Esophagus muscularis mucosa (tissue), 3 donors: Measurements from ENCODE around the gene ADGRB2.

Source experiments
- CTCF ChIP-seq, 3 experiments: fragments of 200-600 bp in 2 of 3; fragments of 450-650 bp in 1 of 3; sonication (generic) in 2 of 3; IDR thresholded peaks; one replicate each; pipeline ENCODE4 v1.5.1; 2017 to 2019; ENCODE audit warnings: antibody characterized with exemption in 3 of 3, mild to moderate bottlenecking in 2 of 3, moderate library complexity in 1 of 3
- POLR2A ChIP-seq: fragments of 450-650 bp; IDR thresholded peaks from one replicate; pipeline ENCODE4 v1.6.1; 2017; ENCODE audit warnings: antibody characterized with exemption, moderate library complexity, mild to moderate bottlenecking, low read depth
- POLR2AphosphoS5 ChIP-seq, 2 donors: sonication (generic); formaldehyde crosslinking; IDR thresholded peaks; one replicate each; pipeline ENCODE4 v1.6.1; 2017; ENCODE audit warnings: antibody characterized with exemption in 2 of 2

DNA sequence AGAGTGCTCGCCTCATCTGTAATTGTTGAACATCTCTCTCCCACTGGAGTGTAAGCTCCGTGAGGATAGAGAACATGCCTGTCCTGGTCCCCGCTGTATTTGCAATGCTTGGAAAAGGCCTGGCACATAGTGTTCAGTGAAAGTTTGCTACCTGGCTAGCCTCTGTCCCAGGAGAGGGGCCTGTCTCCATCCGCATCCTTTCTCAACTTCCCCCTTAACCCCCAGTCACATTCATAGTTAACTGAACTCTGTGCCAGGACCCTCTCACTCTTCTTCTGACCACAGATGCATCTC lies 36.5 kb upstream of the ADGRB2 start:
- no peak for TF ChIP-seq CTCF (IDR thresholded peaks at IDR 0.05)
- no peak for TF ChIP-seq POLR2AphosphoS5 (IDR thresholded peaks at IDR 0.05)
- TF ChIP-seq POLR2A, result no peak
